Panc1 (cell line): ENCODE results near the gene GHRHR. TPM values are rescaled to one million over a fixed set of nuclear protein-coding genes. Genes with fewer than 3 reads are reported as not detected.

Source experiments
- ATAC-seq: fragments of 200-7000 bp; cut with Tn5 transposase; 2 replicates; pipeline ENCODE4 v1.9.1; 2020; ENCODE audit warnings: mild to moderate bottlenecking, moderate library complexity
- BruUV-seq: library from RNA; stranded (reverse); fragments of 400-500 nt; replicated peaks from 2 replicates; lab custom pipeline; 2021; lab: Mats Ljungman, UMichigan
- CTCF ChIA-PET: fragments of 300-600 bp; sonication (Branson Sonifier 250); formaldehyde crosslinking; loops from one replicate; lab custom pipeline; 2022; ENCODE audit warnings: antibody characterized with exemption; lab: Charles Lee
- POLR2A ChIA-PET: fragments of 300-600 bp; sonication (Branson Sonifier 250); formaldehyde crosslinking; loops from one replicate; lab custom pipeline; 2022; ENCODE audit warnings: antibody characterized with exemption; lab: Charles Lee
- DNase-seq: peaks from one replicate; pipeline ENCODE4 v3.0.0-alpha.2; 2010; ENCODE audit warnings: low read depth, low spot score
- H3K27ac ChIP-seq: 2 replicates; pipeline ENCODE4 v1.5.1; 2011; ENCODE audit warnings: mild to moderate bottlenecking, low read length, inconsistent platforms
- H3K27me3 ChIP-seq: fragments of 200-500 bp; sonication (Bioruptor generic); 2 replicates; pipeline ENCODE4 v1.6.0; 2014; ENCODE audit warnings: low read length, inconsistent platforms; ENCODE audit not compliant: control insufficient read depth, insufficient read depth
- H3K36me3 ChIP-seq: fragments of 200-500 bp; sonication (Bioruptor generic); 2 replicates; pipeline ENCODE4 v1.5.1; 2014; ENCODE audit warnings: inconsistent platforms, mild to moderate bottlenecking, low read length, moderate library complexity; ENCODE audit not compliant: control insufficient read depth, insufficient read depth
- H3K4me1 ChIP-seq: 2 replicates; pipeline ENCODE4 v1.5.1; 2011; ENCODE audit warnings: inconsistent platforms, mild to moderate bottlenecking, low read length, moderate library complexity; ENCODE audit not compliant: control insufficient read depth, insufficient read depth
- H3K4me3 ChIP-seq, 2 experiments: 2 replicates each; pipeline ENCODE4 v1.5.1; 2011 to 2012; ENCODE audit warnings: low read depth in 2 of 2, low read length in 2 of 2, mild to moderate bottlenecking in 2 of 2, inconsistent platforms in 1 of 2, moderate library complexity in 1 of 2
- H3K9me3 ChIP-seq: fragments of 200-500 bp; sonication (Bioruptor generic); 2 replicates; pipeline ENCODE4 v1.5.1; 2014; ENCODE audit warnings: low read depth, mild to moderate bottlenecking, inconsistent platforms, low read length, moderate library complexity; ENCODE audit not compliant: control insufficient read depth, insufficient read depth
- POLR2AphosphoS5 ChIP-seq: IDR thresholded peaks from 2 replicates; pipeline ENCODE4 v1.6.1; 2012; ENCODE audit warnings: mild to moderate bottlenecking, low read depth, low read length, moderate library complexity
- SIN3A ChIP-seq: IDR thresholded peaks from 2 replicates; pipeline ENCODE4 v1.6.1; 2012; ENCODE audit warnings: low read depth, mild to moderate bottlenecking, low read length, moderate library complexity, borderline replicate concordance; ENCODE audit not compliant: insufficient read depth
- TCF7L2 ChIP-seq: IDR thresholded peaks from 2 replicates; pipeline ENCODE4 v1.6.1; 2011; ENCODE audit warnings: mild to moderate bottlenecking, low read depth, low read length, inconsistent platforms
- in situ Hi-C: cut with HindIII; loops from 2 replicates; pipeline ENCODE4 v1.10.0; 2016; ENCODE audit warnings: low sequenced_read_pairs, low pct_unique_long_range_greater_than_20kb
- intact Hi-C: fragments of 100-400 bp; cut with micrococcal nuclease; formaldehyde crosslinking; loops from one replicate; pipeline ENCODE4 v1.10.0; 2022; ENCODE audit not compliant: unreplicated experiment
- total RNA-seq: library from RNA; stranded (reverse); gene quantifications from one replicate; pipeline ENCODE4 v1.2.1, GENCODE V29; 2021; ENCODE audit not compliant: unreplicated experiment
- TF ChIP-seq, protein P1 (sequence below), 2 experiments: IDR thresholded peaks; 2 replicates each; pipeline ENCODE4 v1.6.1; 2011 to 2012; ENCODE audit warnings: low read depth in 2 of 2, control low read depth in 1 of 2, low read length in 1 of 2, mild to moderate bottlenecking in 1 of 2, moderate library complexity in 1 of 2; ENCODE audit not compliant: insufficient read depth in 1 of 2
- TF ChIP-seq, protein P2 (sequence below): fragments of 450-650 bp; IDR thresholded peaks from 2 replicates; pipeline ENCODE4 v1.5.1; 2017; ENCODE audit warnings: mild to moderate bottlenecking

Gene GHRHR
- total RNA-seq, 1 experiment from 2014 or later: not detected

GRCh38 chr7:31007634-31008033 is 43.9 kb downstream of the GHRHR start:
- in situ Hi-C loops: no loop called here
- DNase-seq: no peak
- no peaks in the 10 kb centered on the region for H3K36me3 ChIP-seq
- ChIA-PET CTCF (no interaction called here), POLR2A (no interaction called here)
- intact Hi-C loops: no loop called here
- peaks cover 42% of the 10 kb centered on the region for H3K27me3 ChIP-seq
- no peak overlapping the region for H3K27ac ChIP-seq
- no peak for ATAC-seq
- TF ChIP-seq POLR2AphosphoS5 (no peak), TCF7L2 (no peak), SIN3A (no peak)
- TF ChIP-seq, protein P1, sequence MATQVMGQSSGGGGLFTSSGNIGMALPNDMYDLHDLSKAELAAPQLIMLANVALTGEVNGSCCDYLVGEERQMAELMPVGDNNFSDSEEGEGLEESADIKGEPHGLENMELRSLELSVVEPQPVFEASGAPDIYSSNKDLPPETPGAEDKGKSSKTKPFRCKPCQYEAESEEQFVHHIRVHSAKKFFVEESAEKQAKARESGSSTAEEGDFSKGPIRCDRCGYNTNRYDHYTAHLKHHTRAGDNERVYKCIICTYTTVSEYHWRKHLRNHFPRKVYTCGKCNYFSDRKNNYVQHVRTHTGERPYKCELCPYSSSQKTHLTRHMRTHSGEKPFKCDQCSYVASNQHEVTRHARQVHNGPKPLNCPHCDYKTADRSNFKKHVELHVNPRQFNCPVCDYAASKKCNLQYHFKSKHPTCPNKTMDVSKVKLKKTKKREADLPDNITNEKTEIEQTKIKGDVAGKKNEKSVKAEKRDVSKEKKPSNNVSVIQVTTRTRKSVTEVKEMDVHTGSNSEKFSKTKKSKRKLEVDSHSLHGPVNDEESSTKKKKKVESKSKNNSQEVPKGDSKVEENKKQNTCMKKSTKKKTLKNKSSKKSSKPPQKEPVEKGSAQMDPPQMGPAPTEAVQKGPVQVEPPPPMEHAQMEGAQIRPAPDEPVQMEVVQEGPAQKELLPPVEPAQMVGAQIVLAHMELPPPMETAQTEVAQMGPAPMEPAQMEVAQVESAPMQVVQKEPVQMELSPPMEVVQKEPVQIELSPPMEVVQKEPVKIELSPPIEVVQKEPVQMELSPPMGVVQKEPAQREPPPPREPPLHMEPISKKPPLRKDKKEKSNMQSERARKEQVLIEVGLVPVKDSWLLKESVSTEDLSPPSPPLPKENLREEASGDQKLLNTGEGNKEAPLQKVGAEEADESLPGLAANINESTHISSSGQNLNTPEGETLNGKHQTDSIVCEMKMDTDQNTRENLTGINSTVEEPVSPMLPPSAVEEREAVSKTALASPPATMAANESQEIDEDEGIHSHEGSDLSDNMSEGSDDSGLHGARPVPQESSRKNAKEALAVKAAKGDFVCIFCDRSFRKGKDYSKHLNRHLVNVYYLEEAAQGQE (IDR thresholded peaks at IDR 0.05; ENCODE audit: insufficient read depth in 1 of 2, low read depth in 2 of 2, low read length in 1 of 2): no peak
- TF ChIP-seq, protein P2, sequence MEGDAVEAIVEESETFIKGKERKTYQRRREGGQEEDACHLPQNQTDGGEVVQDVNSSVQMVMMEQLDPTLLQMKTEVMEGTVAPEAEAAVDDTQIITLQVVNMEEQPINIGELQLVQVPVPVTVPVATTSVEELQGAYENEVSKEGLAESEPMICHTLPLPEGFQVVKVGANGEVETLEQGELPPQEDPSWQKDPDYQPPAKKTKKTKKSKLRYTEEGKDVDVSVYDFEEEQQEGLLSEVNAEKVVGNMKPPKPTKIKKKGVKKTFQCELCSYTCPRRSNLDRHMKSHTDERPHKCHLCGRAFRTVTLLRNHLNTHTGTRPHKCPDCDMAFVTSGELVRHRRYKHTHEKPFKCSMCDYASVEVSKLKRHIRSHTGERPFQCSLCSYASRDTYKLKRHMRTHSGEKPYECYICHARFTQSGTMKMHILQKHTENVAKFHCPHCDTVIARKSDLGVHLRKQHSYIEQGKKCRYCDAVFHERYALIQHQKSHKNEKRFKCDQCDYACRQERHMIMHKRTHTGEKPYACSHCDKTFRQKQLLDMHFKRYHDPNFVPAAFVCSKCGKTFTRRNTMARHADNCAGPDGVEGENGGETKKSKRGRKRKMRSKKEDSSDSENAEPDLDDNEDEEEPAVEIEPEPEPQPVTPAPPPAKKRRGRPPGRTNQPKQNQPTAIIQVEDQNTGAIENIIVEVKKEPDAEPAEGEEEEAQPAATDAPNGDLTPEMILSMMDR: no peak
- BruUV-seq: no TSS peak
- H3K4me1 ChIP-seq: no peaks in the 10 kb centered on the region
- H3K4me3 ChIP-seq: no peak overlapping the region
- H3K9me3 ChIP-seq: no peaks in the 10 kb centered on the region

- DNase-seq (no peak), ATAC-seq (no peak)
- TF ChIP-seq, protein P1 (IDR thresholded peaks at IDR 0.05; ENCODE audit: insufficient read depth in 1 of 2, low read depth in 2 of 2, low read length in 1 of 2): no peak
- no peak for TF ChIP-seq TCF7L2
- no peak for TF ChIP-seq SIN3A
- H3K4me3 ChIP-seq: no peak overlapping the region
- H3K27ac ChIP-seq: no peak overlapping the region
- H3K36me3 ChIP-seq: no peaks in the 10 kb centered on the region
- H3K27me3 ChIP-seq: peaks cover 16% of the 10 kb centered on the region; the same call in 1 of the 2 replicates
- BruUV-seq: no TSS peak
- intact Hi-C loops (no loop called here), in situ Hi-C loops (no loop called here)
- no peaks in the 10 kb centered on the region for H3K9me3 ChIP-seq
- ChIA-PET POLR2A (no interaction called here), CTCF (no interaction called here)
- H3K4me1 ChIP-seq: no peaks in the 10 kb centered on the region
Measured at GRCh38 chr7:31014826-31015225, 51.1 kb downstream of the GHRHR start.
